IMR-90 (cell line): ENCODE measurements around the gene HAGHL. TPM values are rescaled to one million over a fixed set of nuclear protein-coding genes. Genes with fewer than 3 reads are reported as not detected.

Experiments used
- ATAC-seq: fragments of 200-7000 bp; cut with Tn5 transposase; 2 replicates; pipeline ENCODE4 v1.9.1; 2020; ENCODE audit warnings: low read depth, mild to moderate bottlenecking, moderate library complexity
- BruUV-seq: library from RNA; stranded (reverse); fragments of 400-500 nt; replicated peaks from 2 replicates; lab custom pipeline; 2021; lab: Mats Ljungman, UMichigan
- CTCF ChIA-PET: fragments of 300-600 bp; formaldehyde crosslinking; extraction: SDS; loops from one replicate; lab custom pipeline; 2021; ENCODE audit warnings: antibody characterized with exemption; lab: Yijun Ruan, JAX
- POLR2A ChIA-PET: fragments of 300-600 bp; sonication (Branson Sonifier 250); formaldehyde crosslinking; loops from one replicate; lab custom pipeline; 2022; ENCODE audit warnings: antibody characterized with exemption; ENCODE audit not compliant: unreplicated experiment; lab: Charles Lee
- DNase-seq: peaks from one replicate; pipeline ENCODE4 v3.0.0; 2013
- H2AFZ ChIP-seq: replicated peaks from 2 replicates; pipeline ENCODE3; 2013; ENCODE audit warnings: low read length, mild to moderate bottlenecking; ENCODE audit not compliant: poor library complexity
- H2AK5ac ChIP-seq: 2 replicates; pipeline ENCODE4 v1.6.1; 2013; ENCODE audit warnings: low read depth, low read length, inconsistent platforms
- H2AK9ac ChIP-seq: replicated peaks from 2 replicates; pipeline ENCODE3; 2013; ENCODE audit warnings: mild to moderate bottlenecking, low read depth, low read length, moderate library complexity; ENCODE audit not compliant: poor library complexity
- H2BK120ac ChIP-seq: 2 replicates; pipeline ENCODE4 v1.6.1; 2013; ENCODE audit warnings: low read depth, low read length, inconsistent platforms
- H2BK15ac ChIP-seq: 3 replicates; pipeline ENCODE4 v1.6.1; 2013; ENCODE audit warnings: low read depth, low read length, inconsistent platforms
- H2BK20ac ChIP-seq: 2 replicates; pipeline ENCODE4 v1.6.1; 2013; ENCODE audit warnings: low read depth, mild to moderate bottlenecking, inconsistent platforms, low read length, moderate library complexity
- H2BK5ac ChIP-seq: 2 replicates; pipeline ENCODE4 v1.6.1; 2013; ENCODE audit warnings: mild to moderate bottlenecking, low read depth, low read length, inconsistent platforms; ENCODE audit not compliant: poor library complexity, severe bottlenecking
- H3K14ac ChIP-seq: replicated peaks from 2 replicates; pipeline ENCODE4 v1.6.1; 2013; ENCODE audit warnings: low read depth, low read length, inconsistent platforms
- H3K18ac ChIP-seq: 2 replicates; pipeline ENCODE4 v1.6.1; 2013; ENCODE audit warnings: low read depth, low read length, control low read depth
- H3K23ac ChIP-seq: 2 replicates; pipeline ENCODE4 v1.6.1; 2013; ENCODE audit warnings: low read depth, low read length, inconsistent platforms
- H3K27ac ChIP-seq: 2 replicates; pipeline ENCODE4 v1.5.1; 2013; ENCODE audit warnings: mild to moderate bottlenecking, control low read depth, low read length; ENCODE audit not compliant: insufficient read depth
- H3K27me3 ChIP-seq: 2 replicates; pipeline ENCODE4 v1.6.1; 2013; ENCODE audit warnings: low read length; ENCODE audit not compliant: control insufficient read depth, insufficient read depth
- H3K36me3 ChIP-seq: 2 replicates; pipeline ENCODE4 v1.6.1; 2013; ENCODE audit warnings: low read length, mixed read lengths; ENCODE audit not compliant: control insufficient read depth, insufficient read depth
- H3K4ac ChIP-seq: 2 replicates; pipeline ENCODE4 v1.6.1; 2013; ENCODE audit warnings: low read depth, low read length, inconsistent platforms
- H3K4me1 ChIP-seq: 2 replicates; pipeline ENCODE4 v1.6.1; 2013; ENCODE audit warnings: low read length, mixed read lengths; ENCODE audit not compliant: control insufficient read depth, insufficient read depth
- H3K4me2 ChIP-seq: 2 replicates; pipeline ENCODE4 v1.6.1; 2013; ENCODE audit warnings: low read depth, mild to moderate bottlenecking, control low read depth, low read length, moderate library complexity
- H3K4me3 ChIP-seq: 2 replicates; pipeline ENCODE4 v1.5.1; 2013; ENCODE audit warnings: low read depth, mild to moderate bottlenecking, control low read depth, low read length, moderate library complexity; ENCODE audit not compliant: insufficient read depth
- H3K56ac ChIP-seq: 2 replicates; pipeline ENCODE4 v1.6.1; 2013; ENCODE audit warnings: low read length, inconsistent platforms; ENCODE audit not compliant: insufficient read depth; ENCODE audit errors: extremely low read depth
- H3K79me1 ChIP-seq, 2 experiments: 2 replicates each; pipeline ENCODE4 v1.6.1; 2013; ENCODE audit warnings: low read length in 2 of 2, inconsistent platforms in 1 of 2, low read depth in 1 of 2
- H3K9ac ChIP-seq: 2 replicates; pipeline ENCODE4 v1.6.1; 2013; ENCODE audit warnings: low read depth, low read length, control low read depth
- H3K9me1 ChIP-seq: 2 replicates; pipeline ENCODE4 v1.6.1; 2013; ENCODE audit warnings: low read length, inconsistent platforms; ENCODE audit not compliant: insufficient read depth
- H3K9me3 ChIP-seq: 2 replicates; pipeline ENCODE4 v1.6.1; 2013; ENCODE audit warnings: low read length; ENCODE audit not compliant: control insufficient read depth, insufficient read depth
- H4K20me1 ChIP-seq: 2 replicates; pipeline ENCODE4 v1.6.1; 2013; ENCODE audit warnings: low read length, inconsistent platforms; ENCODE audit not compliant: insufficient read depth
- H4K5ac ChIP-seq: 2 replicates; pipeline ENCODE4 v1.6.1; 2013; ENCODE audit warnings: mild to moderate bottlenecking, low read depth, low read length, control low read depth
- H4K8ac ChIP-seq, 2 experiments: 2 replicates each; pipeline ENCODE4 v1.6.1; 2013; ENCODE audit warnings: low read depth in 2 of 2, low read length in 2 of 2, control low read depth in 1 of 2, inconsistent platforms in 1 of 2
- H4K91ac ChIP-seq: 2 replicates; pipeline ENCODE4 v1.6.1; 2013; ENCODE audit warnings: low read depth, low read length, inconsistent platforms; ENCODE audit not compliant: insufficient read depth
- ELK1 ChIP-seq: fragments of 150-350 bp; IDR thresholded peaks from 2 replicates; pipeline ENCODE4 v1.6.1; 2016; ENCODE audit warnings: low read depth, mild to moderate bottlenecking, low read length, moderate library complexity, borderline replicate concordance
- POLR2A ChIP-seq: IDR thresholded peaks from 2 replicates; pipeline ENCODE4 v1.6.1; 2012; ENCODE audit warnings: mild to moderate bottlenecking, low read depth, low read length
- RAD21 ChIP-seq: IDR thresholded peaks from 2 replicates; pipeline ENCODE4 v1.6.1; 2012; ENCODE audit warnings: low read length, improper control_type of control experiment
- SMC3 ChIP-seq: fragments of 150-350 bp; IDR thresholded peaks from 2 replicates; pipeline ENCODE4 v1.6.1; 2016; ENCODE audit warnings: low read depth, mild to moderate bottlenecking, antibody characterized with exemption, low read length, moderate library complexity
- WGBS, 2 experiments: methylation state at CpG; one replicate each; pipeline versions ENCODE4 v1.1.5 to v1.1.7; 2013; ENCODE audit warnings: missing lambda C conversion rate in 2 of 2; ENCODE audit not compliant: insufficient read length in 1 of 2; ENCODE audit errors: extremely low coverage in 2 of 2; 5-methylcytosine and 5-hydroxymethylcytosine counted together
- dilution Hi-C: fragments of 300-500 bp; cut with HindIII; formaldehyde crosslinking; loops from one replicate; pipeline ENCODE4 v1.14.3; 2018; ENCODE audit warnings: low sequenced_read_pairs; ENCODE audit not compliant: unreplicated experiment
- in situ Hi-C: fragments of 300-500 bp; cut with MboI; formaldehyde crosslinking; loops from 3 replicates; pipeline ENCODE4 v1.14.3; 2019; ENCODE audit warnings: low sequenced_read_pairs, inconsistent platforms, mixed read lengths
- intact Hi-C: fragments of 100-400 bp; cut with micrococcal nuclease; formaldehyde crosslinking; loops from 2 replicates; pipeline ENCODE4 v1.10.0; 2022
- polyA plus RNA-seq, 3 experiments: library from polyadenylated mRNA; depleted of rRNA; stranded (reverse); fragments of >200 nt; gene quantifications; 2 replicates each; pipeline ENCODE4 v1.2.3, GENCODE V29; 2012; ENCODE audit warnings: low replicate concordance in 1 of 3
- total RNA-seq: library from RNA; depleted of rRNA; stranded (reverse); fragments of >200 nt; gene quantifications from 2 replicates; pipeline ENCODE4 v1.2.3, GENCODE V29; 2012
- TF ChIP-seq, protein P1 (sequence below): conservative IDR thresholded peaks from 2 replicates; pipeline ENCODE4 v1.5.1; 2012; ENCODE audit warnings: mild to moderate bottlenecking, low read depth, low read length, improper control_type of control experiment

HAGHL gene
- total and polyA plus RNA-seq, 2 of the 4 experiments (the other 2 are of a cell fraction), result 3.0 to 12.5 TPM

GRCh38 chr16:743794-744500, 17.0 kb downstream of the HAGHL start (continued):
- TF ChIP-seq ELK1, result no peak
- TF ChIP-seq POLR2A, result no peak

- Histone ChIP-seq H3K79me1 (no peaks in the 10 kb centered on the region), H2BK20ac (no peak overlapping the region), H3K4me1 (no peaks in the 10 kb centered on the region), H3K9me1 (no peaks in the 10 kb centered on the region), H3K4ac (no peak overlapping the region), H3K56ac (no peak overlapping the region), H3K23ac (no peak overlapping the region), H2BK15ac (no peak overlapping the region), H2AFZ (no peak overlapping the region), H4K91ac (no peak overlapping the region), H2AK9ac (no peak overlapping the region), H3K9ac (no peak overlapping the region), H3K36me3 (no peaks in the 10 kb centered on the region), H4K20me1 (no peaks in the 10 kb centered on the region), H3K9me3 (no peaks in the 10 kb centered on the region), H3K14ac (no peak overlapping the region), H2BK5ac (no peak overlapping the region), H3K18ac (no peak overlapping the region), H4K5ac (no peak overlapping the region), H4K8ac (no peak overlapping the region), H3K4me3 (no peak overlapping the region), H3K27me3 (no peaks in the 10 kb centered on the region; the same call in 1 of the 2 replicates), H2AK5ac (no peak overlapping the region), H2BK120ac (no peak overlapping the region), H3K27ac (no peak overlapping the region), H3K4me2 (no peak overlapping the region)
- in situ Hi-C loops (no loop called here), dilution Hi-C loops (no loop called here), intact Hi-C loops (no loop called here)
- ChIA-PET CTCF (no interaction called here), POLR2A (no interaction called here)
- peak; percentile 35 for TF ChIP-seq RAD21
- 0 out of 2 replicates have a peak, but pooled peaks have one; percentile 4 for TF ChIP-seq SMC3
- TF ChIP-seq, protein P1, sequence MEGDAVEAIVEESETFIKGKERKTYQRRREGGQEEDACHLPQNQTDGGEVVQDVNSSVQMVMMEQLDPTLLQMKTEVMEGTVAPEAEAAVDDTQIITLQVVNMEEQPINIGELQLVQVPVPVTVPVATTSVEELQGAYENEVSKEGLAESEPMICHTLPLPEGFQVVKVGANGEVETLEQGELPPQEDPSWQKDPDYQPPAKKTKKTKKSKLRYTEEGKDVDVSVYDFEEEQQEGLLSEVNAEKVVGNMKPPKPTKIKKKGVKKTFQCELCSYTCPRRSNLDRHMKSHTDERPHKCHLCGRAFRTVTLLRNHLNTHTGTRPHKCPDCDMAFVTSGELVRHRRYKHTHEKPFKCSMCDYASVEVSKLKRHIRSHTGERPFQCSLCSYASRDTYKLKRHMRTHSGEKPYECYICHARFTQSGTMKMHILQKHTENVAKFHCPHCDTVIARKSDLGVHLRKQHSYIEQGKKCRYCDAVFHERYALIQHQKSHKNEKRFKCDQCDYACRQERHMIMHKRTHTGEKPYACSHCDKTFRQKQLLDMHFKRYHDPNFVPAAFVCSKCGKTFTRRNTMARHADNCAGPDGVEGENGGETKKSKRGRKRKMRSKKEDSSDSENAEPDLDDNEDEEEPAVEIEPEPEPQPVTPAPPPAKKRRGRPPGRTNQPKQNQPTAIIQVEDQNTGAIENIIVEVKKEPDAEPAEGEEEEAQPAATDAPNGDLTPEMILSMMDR, result peak; percentile 26; the same call in 1 of the 2 replicates
- TF ChIP-seq ELK1, result no peak
- no CpG with 5 or more reads among the region's 14 CpGs for WGBS, 2 experiments
- no TSS peak for BruUV-seq
- no peak for DNase-seq
- no peak for ATAC-seq
Measured at GRCh38 chr16:745739-746138, 18.8 kb downstream of the HAGHL start.
